C1 segment of cervical spinal cord (tissue), 14 donors: ENCODE measurements around the gene KIFC3.
"Not testable (repeated sequence)": the region's sequence is repeated elsewhere in the genome, so short reads cannot be mapped to it uniquely, and the experiment has no call there.

Experiments used
- DNase-seq, 14 donors: peaks; one replicate each; lab custom pipeline; 2025; lab: John Stamatoyannopoulos, UW

The KIFC3 gene

DNA sequence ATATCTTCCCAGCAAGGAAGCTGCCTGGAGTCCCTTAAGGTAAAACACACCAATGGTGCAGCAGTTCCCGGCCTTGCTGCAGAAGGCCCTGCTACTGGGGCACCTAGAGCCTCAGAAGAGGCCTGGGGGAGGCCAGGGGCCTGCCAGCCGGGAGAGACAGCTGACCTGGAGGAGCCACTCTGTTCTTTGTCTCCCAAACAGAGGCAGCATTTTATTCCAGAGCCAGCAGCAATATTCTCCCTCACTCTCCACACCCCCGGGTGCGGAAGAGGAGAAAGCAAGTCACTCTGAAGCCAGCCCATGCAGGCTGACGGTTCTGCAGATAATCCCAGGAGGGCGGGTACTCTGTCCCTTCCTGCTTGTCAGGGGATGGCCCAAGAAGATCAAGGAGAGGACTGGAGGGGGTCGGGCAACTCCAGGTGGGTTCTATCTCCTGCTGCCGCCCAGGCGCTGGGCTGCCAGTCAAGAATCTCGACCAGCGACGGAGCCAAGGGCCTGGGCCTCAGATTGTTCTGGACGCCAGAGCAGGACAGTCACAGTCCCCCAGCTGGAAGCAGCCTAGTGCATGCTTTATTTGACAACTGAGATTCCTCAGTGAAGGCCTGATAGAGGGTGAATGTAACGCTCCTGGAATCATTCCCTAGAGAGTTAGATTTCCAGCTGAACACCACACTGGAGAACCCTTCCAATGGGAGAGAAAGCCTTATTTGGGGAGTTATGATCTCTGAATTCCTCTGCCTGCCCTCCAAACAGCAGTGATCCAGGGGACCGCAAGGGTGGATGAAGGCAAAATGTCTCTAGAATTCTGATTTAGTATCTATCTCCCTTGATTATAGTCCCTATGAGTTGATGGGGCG lies 1.1 kb upstream of the KIFC3 start:
- DNase-seq, result peak in 13 of 14 donors; percentile 26 to 89 (median 74)

DNA sequence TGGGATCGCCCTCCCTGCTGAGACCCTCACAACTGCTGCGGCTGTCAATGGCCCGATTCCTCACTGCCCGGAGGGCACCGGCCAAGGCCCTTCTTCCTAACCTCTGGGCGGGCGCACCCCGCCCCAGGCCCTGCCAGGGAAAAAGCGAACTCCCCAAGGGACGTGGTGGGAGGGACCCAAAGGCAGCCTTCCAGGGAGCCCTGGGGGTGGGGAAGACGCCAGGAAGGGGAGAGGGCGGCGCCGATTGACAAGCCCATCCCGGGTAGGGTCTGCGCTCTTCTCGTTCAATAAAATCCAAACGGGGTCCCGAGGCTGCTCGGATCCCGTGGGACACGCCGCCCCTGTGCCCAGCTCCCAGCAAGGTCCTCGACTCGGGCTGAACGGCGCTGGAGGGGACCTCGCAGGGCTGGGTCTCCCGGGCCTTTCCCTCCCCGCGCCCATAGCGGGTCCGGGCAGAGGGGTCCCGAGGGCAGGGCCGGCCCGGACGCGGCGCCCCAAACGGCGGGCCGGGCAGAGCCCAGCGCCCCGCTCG lies 416 bp downstream of the KIFC3 start:
- DNase-seq, result peak in 5 of 14 donors; percentile 43 to 73 (median 59)

DNA sequence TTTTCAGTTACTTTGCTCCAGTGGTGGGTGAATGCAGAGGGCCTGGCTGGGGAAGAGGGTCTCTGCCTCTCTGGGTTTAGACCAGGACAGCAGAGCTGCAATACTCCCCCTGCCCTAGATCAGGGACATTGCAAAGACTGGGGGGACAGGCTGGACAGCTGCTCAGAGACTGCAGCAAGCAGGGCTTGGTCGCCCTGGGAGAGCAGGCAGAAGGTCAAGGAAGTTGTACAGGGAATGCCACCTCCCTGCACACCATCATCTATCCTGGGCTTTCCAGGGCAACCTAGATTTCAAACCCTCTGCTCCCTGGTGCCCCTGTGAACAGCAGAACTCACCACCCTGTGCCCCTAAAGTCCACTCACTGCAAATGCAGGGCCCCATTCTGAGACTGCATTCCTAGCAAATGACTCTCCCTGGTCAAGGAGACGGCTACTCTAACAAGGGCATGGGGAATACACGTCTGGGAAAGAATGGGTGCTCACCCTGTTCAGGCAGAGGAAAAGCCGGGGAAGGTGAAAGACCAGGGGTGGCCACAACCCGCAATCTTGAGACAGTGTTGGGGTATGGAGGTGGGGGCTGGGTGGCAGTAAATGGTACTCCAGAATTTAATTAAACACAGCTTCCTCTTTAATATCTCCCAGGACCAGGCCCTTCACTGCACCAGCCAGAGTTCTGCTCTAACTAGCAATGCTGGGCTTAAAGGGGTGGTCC lies 1.0 kb downstream of the KIFC3 start:
- peak in 1 of 14 donors; percentile 37 for DNase-seq

GRCh38 chr16:57800200-57801097 lies 1.8 kb downstream of the KIFC3 start:
- no peak for DNase-seq

DNA sequence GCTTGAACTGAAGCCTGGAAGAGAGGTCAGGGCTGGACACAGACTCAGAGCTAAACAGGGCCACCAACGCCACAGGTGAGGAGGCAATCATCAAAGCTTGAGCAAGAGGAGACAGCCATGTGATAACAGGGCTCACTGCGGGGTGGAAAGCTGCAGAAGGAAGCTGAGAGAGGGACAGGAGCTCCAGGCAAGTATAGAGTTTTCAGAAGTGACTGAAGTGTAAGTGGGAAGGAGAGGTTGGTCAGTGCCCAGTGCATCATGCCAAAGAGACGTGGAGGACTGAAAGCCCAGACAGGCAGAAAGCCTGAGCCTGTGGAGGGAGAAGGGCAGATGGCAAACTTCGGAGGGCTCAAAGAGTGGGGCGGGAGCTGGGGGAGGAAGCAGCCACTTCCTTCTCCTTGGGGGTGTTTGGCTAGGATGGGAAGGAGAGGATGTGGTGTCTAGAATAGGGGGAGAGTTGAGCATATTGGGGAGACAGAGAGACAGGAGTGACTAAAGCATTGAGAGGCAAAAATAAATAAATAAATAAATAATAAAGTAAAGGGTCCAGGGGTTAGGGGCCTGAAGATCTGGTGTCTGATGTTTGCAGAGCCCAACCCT lies 2.6 kb downstream of the KIFC3 start:
- no peak for DNase-seq

DNA sequence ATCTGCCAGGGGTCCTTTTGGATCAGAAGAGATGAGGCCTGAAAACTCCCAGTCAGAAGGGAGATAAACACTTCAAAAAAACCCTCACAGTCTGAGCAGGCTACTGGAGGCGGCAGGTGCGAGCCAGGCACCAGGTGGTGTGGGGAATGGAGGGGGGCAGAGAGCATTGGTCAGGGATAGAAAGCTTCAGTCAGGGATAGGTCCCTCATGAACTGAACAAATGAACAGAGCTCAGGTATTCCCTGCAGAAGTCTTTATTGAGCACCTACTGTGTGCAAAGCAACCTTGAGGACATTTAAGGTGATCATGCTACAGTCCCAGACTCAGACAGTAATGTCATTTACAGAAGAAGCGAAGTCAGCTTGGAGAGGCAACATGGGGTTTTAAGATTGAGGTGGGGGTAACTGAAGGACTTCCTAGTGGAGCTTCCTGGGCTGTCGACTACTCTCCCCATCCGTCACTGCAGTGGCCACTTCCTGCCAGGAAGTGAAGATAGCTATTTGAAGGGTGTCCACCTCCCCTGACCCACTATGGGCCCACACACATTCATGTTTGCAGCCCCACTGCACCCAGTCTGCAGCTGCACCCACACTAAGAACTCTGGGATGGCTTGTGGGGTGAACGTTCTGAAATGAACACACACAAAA lies 3.2 kb downstream of the KIFC3 start:
- no peak for DNase-seq

GRCh38 chr16:57798267-57798810 lies 4.0 kb downstream of the KIFC3 start:
- no peak for DNase-seq

DNA sequence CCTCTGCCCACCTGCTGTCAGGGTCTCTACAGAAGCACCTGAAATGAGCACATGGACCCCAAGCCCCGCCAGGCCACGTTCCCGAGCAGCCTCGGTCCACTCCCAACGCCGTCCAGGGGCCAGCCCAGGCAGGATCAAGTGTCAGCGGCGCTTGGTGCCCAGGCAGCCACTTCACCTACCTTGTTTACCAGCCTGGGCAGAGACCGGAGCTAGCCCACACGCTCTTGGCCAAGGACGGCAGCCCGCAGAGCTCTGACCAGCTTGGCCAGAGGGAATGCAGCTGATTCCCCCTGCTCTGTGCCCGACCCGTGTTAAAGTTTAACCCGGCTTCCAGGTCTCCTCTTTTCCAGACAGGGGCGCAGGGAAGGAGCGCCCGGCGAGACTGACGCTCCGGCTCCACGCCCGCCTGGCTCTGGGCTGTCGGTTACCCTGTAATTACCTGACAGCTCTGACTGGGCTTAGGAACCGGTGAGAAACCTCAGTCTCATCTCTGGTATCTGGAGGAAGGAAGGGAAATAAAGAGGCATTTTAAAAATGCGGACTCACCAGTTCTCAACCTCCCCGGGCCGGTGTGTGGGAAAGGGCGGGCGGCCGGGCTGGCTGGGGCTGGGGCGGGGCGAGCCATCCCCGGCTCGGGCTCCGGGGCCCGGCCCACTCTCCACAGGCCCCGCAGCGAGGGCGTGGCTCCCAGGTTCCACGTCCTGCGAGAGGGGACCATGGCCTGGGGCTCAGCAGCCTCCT lies 4.6 kb downstream of the KIFC3 start:
- no peak for DNase-seq

GRCh38 chr16:57797216-57797525 lies 5.1 kb downstream of the KIFC3 start:
- no peak for DNase-seq

GRCh38 chr16:57796014-57796413 lies 6.3 kb downstream of the KIFC3 start:
- not testable (repeated sequence) for DNase-seq

DNA sequence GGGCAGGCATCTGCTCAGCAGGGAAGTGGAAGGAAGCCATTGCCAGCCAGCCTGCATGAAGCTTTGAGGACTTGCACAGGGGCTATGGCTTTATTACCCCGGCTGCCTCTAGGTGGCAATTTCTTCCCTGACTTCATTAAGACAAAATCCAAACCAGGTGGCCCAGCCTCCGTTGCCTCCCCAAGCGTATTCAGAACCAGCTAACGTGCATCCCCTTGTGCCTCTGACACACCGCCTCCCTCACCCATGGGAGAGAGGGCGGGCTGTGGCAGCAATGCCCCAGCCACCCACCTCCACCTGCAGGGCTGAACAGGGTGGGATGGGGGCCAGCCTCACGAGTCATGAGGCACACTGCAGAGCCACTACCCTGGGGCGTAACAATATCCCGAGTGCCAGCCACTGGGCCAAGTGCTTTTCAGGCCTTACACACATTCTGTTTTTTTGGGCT lies 6.8 kb downstream of the KIFC3 start:
- no peak for DNase-seq

DNA sequence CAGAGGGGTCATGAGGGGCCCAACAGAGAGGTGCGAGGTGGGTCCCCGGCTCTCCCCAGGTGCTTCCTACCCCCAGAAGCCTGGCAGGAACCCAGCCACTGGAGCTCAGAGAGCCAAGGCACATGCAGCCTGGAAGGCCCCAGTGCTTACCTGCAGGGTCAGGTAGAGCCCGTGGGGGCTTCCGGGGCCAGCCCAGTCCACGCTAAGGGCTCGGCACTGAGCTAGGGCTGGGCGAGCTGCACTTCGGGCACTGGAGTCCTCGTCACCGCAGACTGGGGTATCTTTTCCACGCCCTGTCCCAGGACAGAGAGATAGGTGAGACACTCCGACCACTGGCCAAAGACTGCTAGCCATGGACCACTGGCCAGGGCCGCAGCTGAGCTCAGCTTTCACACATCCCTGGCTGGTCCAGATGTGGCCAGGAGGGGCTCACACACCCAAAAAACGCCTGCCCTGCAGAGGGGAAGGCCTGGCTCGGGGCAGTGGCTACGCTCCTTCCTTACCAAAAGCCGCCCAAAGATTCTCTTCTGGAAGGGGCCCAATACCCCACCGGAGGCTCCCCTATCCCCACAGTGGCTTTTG lies 7.4 kb downstream of the KIFC3 start:
- DNase-seq, result no peak

GRCh38 chr16:57791893-57792461 lies 10.3 kb downstream of the KIFC3 start:
- DNase-seq, result no peak

GRCh38 chr16:57791195-57791892 lies 10.9 kb downstream of the KIFC3 start:
- DNase-seq, result no peak

- no peak for DNase-seq
Observed at GRCh38 chr16:57788951-57789350, 13.3 kb downstream of the KIFC3 start.

GRCh38 chr16:57788252-57788841 lies 13.9 kb downstream of the KIFC3 start:
- DNase-seq, result no peak

- no peak for DNase-seq
Observed at GRCh38 chr16:57787519-57787905, 14.8 kb downstream of the KIFC3 start.
